ENCODE data around the gene PFAS.

Gene PFAS

DNA sequence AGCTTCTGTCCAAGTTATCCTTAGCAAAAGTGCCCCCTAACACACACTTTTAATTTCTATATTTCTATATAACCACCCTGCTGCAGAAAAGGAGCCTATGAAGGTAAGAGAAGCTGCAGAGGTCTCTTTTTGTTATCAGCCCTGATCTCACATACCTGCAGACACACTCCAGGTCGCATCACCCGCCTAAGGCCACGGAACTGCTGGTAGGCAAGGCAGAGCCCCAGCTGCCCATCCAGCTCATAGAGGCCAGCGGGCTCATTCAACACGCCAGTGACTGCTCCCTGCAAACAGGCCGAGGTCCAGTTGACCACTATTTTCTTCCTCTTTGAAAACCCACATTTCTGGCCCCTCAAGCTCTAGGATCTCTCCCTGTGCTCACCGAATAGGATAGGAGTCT, 13.4 kb upstream of the PFAS start:
- H3K9me3 ChIP-seq, result no peaks in the 10 kb centered on the region
- peaks cover 85 to 100% (median 92%) of the 10 kb centered on the region in 3 donors for H3K36me3 ChIP-seq
- intact Hi-C loops (cut with DNase I; ENCODE audit: low total_unique reads), result no loop called here
- H3K4me1 ChIP-seq, result no peaks in the 10 kb centered on the region
- no peak overlapping the region for H3K27ac ChIP-seq
- H3K27me3 ChIP-seq, result no peaks in the 10 kb centered on the region
- no peak overlapping the region for H3K4me3 ChIP-seq
- TF ChIP-seq, protein P1, sequence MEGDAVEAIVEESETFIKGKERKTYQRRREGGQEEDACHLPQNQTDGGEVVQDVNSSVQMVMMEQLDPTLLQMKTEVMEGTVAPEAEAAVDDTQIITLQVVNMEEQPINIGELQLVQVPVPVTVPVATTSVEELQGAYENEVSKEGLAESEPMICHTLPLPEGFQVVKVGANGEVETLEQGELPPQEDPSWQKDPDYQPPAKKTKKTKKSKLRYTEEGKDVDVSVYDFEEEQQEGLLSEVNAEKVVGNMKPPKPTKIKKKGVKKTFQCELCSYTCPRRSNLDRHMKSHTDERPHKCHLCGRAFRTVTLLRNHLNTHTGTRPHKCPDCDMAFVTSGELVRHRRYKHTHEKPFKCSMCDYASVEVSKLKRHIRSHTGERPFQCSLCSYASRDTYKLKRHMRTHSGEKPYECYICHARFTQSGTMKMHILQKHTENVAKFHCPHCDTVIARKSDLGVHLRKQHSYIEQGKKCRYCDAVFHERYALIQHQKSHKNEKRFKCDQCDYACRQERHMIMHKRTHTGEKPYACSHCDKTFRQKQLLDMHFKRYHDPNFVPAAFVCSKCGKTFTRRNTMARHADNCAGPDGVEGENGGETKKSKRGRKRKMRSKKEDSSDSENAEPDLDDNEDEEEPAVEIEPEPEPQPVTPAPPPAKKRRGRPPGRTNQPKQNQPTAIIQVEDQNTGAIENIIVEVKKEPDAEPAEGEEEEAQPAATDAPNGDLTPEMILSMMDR (IDR thresholded peaks at IDR 0.05), result no peak
- DNase-seq, result no peak

DNA sequence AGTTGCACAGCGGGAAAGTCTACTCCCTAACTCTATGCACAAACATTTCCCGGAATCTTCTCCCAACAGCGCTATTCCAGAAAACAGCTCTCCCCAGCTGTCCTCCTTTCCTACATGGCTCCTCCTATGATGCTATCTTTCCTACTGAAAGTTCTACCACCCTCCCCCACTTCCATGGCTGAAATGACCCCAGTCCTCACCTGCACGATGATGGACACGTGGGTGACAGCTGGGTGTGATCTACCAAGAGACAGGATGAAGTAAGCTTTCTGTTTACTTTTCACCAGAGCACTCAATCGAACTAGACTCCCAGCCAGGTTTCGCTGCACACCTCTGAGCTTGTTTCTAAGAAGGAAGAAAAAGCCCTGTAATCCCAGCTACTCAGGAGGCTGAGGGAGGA, 11.9 kb upstream of the PFAS start:
- intact Hi-C loops (cut with DNase I; ENCODE audit: low total_unique reads), result no loop called here
- H3K4me1 ChIP-seq, result no peaks in the 10 kb centered on the region
- TF ChIP-seq, protein P1 (IDR thresholded peaks at IDR 0.05), result no peak
- no peaks in the 10 kb centered on the region for H3K27me3 ChIP-seq
- H3K36me3 ChIP-seq, result peaks cover 73 to 96% (median 89%) of the 10 kb centered on the region in 3 donors
- DNase-seq, result no peak
- H3K4me3 ChIP-seq, result no peak overlapping the region
- no peaks in the 10 kb centered on the region for H3K9me3 ChIP-seq
- H3K27ac ChIP-seq, result no peak overlapping the region

DNA sequence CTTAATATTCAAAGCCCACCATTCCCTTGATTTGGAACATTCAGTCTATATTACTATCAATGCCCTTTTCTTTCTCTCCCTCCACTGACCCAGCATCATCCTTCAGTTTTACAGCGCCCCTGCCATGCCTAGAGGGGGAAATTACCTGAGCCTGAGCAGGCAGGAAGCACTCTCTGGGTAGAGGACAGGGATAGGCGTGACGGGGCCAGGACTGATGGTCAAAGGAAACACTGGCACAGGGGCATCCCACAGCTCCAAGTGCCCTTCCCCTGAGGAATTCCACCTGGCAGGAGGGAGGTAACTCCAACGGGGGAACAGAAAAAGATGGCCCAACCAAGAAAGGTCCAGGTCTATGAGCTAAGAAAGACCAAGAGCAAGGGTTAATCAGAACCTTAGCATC, 11.2 kb upstream of the PFAS start:
- peaks cover 66 to 89% (median 81%) of the 10 kb centered on the region in 3 donors for H3K36me3 ChIP-seq
- no peak overlapping the region for H3K27ac ChIP-seq
- no peaks in the 10 kb centered on the region for H3K27me3 ChIP-seq
- no peaks in the 10 kb centered on the region for H3K4me1 ChIP-seq
- DNase-seq, result no peak
- TF ChIP-seq, protein P1 (IDR thresholded peaks at IDR 0.05), result no peak
- H3K9me3 ChIP-seq, result no peaks in the 10 kb centered on the region
- intact Hi-C loops (cut with DNase I; ENCODE audit: low total_unique reads), result no loop called here
- H3K4me3 ChIP-seq, result no peak overlapping the region

DNA sequence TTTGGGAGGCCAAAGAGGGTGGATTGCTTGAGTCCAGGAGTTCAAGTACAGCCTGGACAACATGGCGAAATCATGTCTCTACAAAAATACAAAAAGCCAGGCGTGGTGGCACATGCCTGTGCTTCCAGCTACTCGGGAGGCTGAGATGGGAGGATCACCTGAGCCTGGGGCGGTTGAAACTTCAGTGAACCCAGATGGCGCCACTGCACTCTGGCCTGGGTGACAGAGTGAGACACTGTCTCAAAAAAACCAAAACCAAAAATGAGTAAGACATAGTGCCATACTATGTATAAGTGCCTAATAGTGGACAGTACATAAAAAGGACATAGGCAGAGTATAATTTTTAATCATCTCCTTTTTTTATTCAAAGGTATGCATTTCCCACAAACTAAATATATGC, 5.3 kb upstream of the PFAS start:
- intact Hi-C loops (cut with DNase I; ENCODE audit: low total_unique reads), result no loop called here
- H3K36me3 ChIP-seq, result peaks cover 18 to 42% (median 30%) of the 10 kb centered on the region in 3 donors
- H3K27me3 ChIP-seq, result no peaks in the 10 kb centered on the region
- no peak for DNase-seq
- H3K27ac ChIP-seq, result no peak overlapping the region
- H3K4me1 ChIP-seq, result peaks cover 0 to 11% (median 4%) of the 10 kb centered on the region in 4 donors
- H3K4me3 ChIP-seq, result no peak overlapping the region
- H3K9me3 ChIP-seq, result no peaks in the 10 kb centered on the region
- TF ChIP-seq, protein P1 (IDR thresholded peaks at IDR 0.05), result no peak

DNA sequence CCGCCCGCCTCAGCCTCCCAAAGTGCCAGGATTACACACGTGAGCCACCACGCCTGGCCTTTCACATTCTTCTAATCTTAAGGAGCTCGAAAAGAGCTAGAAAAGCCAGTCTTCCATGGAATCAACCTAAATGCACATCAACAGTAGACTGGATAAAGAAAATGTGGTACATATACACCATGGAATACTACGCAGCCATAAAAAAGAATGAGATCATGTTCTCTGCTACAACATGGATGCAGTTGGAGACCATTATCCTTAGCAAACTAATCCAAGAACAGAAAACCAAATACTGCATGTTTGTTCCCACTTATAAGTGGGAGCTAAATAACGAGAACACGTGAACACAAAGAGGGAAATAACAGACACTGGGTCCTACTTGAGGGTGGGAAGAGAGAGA, 4.3 kb upstream of the PFAS start:
- intact Hi-C loops (cut with DNase I; ENCODE audit: low total_unique reads), result loop anchor here (5.0 kb wide), 1 partner anchor 48 kb away; no protein-coding TSS in a partner anchor
- TF ChIP-seq, protein P1 (IDR thresholded peaks at IDR 0.05), result no peak
- no peaks in the 10 kb centered on the region for H3K27me3 ChIP-seq
- no peak for DNase-seq
- peaks cover 11 to 34% (median 20%) of the 10 kb centered on the region in 3 donors for H3K36me3 ChIP-seq
- H3K4me1 ChIP-seq, result peaks cover 0 to 16% (median 8%) of the 10 kb centered on the region in 4 donors
- no peak overlapping the region for H3K27ac ChIP-seq
- no peaks in the 10 kb centered on the region for H3K9me3 ChIP-seq
- no peak overlapping the region for H3K4me3 ChIP-seq

Data from tibial artery (tissue), 4 donors.